Effector CD4-positive, alpha-beta T cell (primary cell): ENCODE measurements around the gene ZNF783.

ENCODE experiments used
- DNase-seq: peaks from one replicate; pipeline ENCODE4 v3.0.0-alpha.2; 2020

Gene ZNF783

GRCh38 chr7:149283321-149283720, 21.3 kb downstream of the ZNF783 start:
- DNase-seq, result no peak

- DNase-seq, result peak; percentile 44
Measured at GRCh38 chr7:149284343-149284742, 22.3 kb downstream of the ZNF783 start.

GRCh38 chr7:149284850-149285585, 23.0 kb downstream of the ZNF783 start:
- peak; percentile 97 for DNase-seq

GRCh38 chr7:149285603-149286002, 23.6 kb downstream of the ZNF783 start:
- no peak for DNase-seq

GRCh38 chr7:149286811-149287400, 24.9 kb downstream of the ZNF783 start:
- DNase-seq, result no peak

- no peak for DNase-seq
Measured at GRCh38 chr7:149287622-149288021, 25.6 kb downstream of the ZNF783 start.

GRCh38 chr7:149289262-149289661, 27.3 kb downstream of the ZNF783 start:
- DNase-seq, result no peak

GRCh38 chr7:149289856-149290255, 27.9 kb downstream of the ZNF783 start:
- DNase-seq, result no peak

- DNase-seq, result no peak
Measured at GRCh38 chr7:149291036-149291780, 29.2 kb downstream of the ZNF783 start.

- DNase-seq, result no peak
Measured at GRCh38 chr7:149291781-149292461, 29.9 kb downstream of the ZNF783 start.

- no peak for DNase-seq
Measured at GRCh38 chr7:149292462-149292823, 30.4 kb downstream of the ZNF783 start.

- no peak for DNase-seq
Measured at GRCh38 chr7:149293338-149293737, 31.3 kb downstream of the ZNF783 start.

GRCh38 chr7:149293946-149294633, 32.1 kb downstream of the ZNF783 start:
- no peak for DNase-seq

GRCh38 chr7:149294634-149295480, 32.9 kb downstream of the ZNF783 start:
- no peak for DNase-seq

- DNase-seq, result no peak
Measured at GRCh38 chr7:149295481-149295850, 33.5 kb downstream of the ZNF783 start.

- DNase-seq, result no peak
Measured at GRCh38 chr7:149296368-149296767, 34.4 kb downstream of the ZNF783 start.

GRCh38 chr7:149297034-149297755, 35.2 kb downstream of the ZNF783 start:
- DNase-seq, result no peak

- no peak for DNase-seq
Measured at GRCh38 chr7:149300620-149301285, 38.8 kb downstream of the ZNF783 start.

- no peak for DNase-seq
Measured at GRCh38 chr7:149302222-149302621, 40.2 kb downstream of the ZNF783 start.

GRCh38 chr7:149302865-149303264, 40.9 kb downstream of the ZNF783 start:
- DNase-seq, result no peak

GRCh38 chr7:149304006-149304405, 42.0 kb downstream of the ZNF783 start:
- DNase-seq, result no peak
